B cell (primary cell): ENCODE measurements around the gene CRYBG2. TPM values are rescaled to one million over a fixed set of nuclear protein-coding genes. Genes with fewer than 3 reads are reported as not detected.

ENCODE experiments used
- ATAC-seq: fragments of 200-7000 bp; cut with Tn5 transposase; one replicate; pipeline ENCODE4 v1.10.0; 2021; ENCODE audit warnings: low read depth, mild to moderate bottlenecking, moderate number of reproducible peaks, moderate library complexity
- CTCF ChIA-PET: fragments of 350-600 bp; sonication (Branson Sonifier 250); formaldehyde crosslinking; loops from one replicate; lab custom pipeline; 2021; ENCODE audit warnings: antibody characterized with exemption, inconsistent platforms; lab: Charles Lee
- POLR2A ChIA-PET: fragments of 350-600 bp; sonication (Branson Sonifier 250); formaldehyde crosslinking; loops from one replicate; lab custom pipeline; 2021; ENCODE audit warnings: antibody characterized with exemption; lab: Charles Lee
- DNase-seq: peaks from one replicate; pipeline ENCODE4 v3.0.0; 2013
- H2AFZ ChIP-seq: 2 replicates; pipeline ENCODE4 v1.6.1; 2012; ENCODE audit warnings: mild to moderate bottlenecking, low read depth, low read length; ENCODE audit not compliant: insufficient read depth, poor library complexity, severe bottlenecking
- H3K27ac ChIP-seq, 2 donors: 1 replicate in 1 of 2; 2 replicates in 1 of 2; pipeline ENCODE4 v1.5.1; 2012 to 2013; ENCODE audit warnings: low read length in 2 of 2, mild to moderate bottlenecking in 2 of 2, moderate library complexity in 1 of 2
- H3K27me3 ChIP-seq, 4 experiments: fragments of 200-600 bp in 1 of 4; sonication (generic) in 1 of 4; replicated peaks in 1 of 4; 1 replicate in 2 of 4; 2 replicates in 2 of 4; pipeline versions ENCODE4 v1.6.1 to v1.7.0; 2013 to 2016; ENCODE audit warnings: low read length in 3 of 4, mild to moderate bottlenecking in 2 of 4, mixed read lengths in 1 of 4, moderate library complexity in 1 of 4; ENCODE audit not compliant: insufficient read depth in 4 of 4, control insufficient read depth in 3 of 4; ENCODE audit errors: control extremely low read depth in 1 of 4
- H3K36me3 ChIP-seq, 2 experiments: replicated peaks in 1 of 2; 1 replicate in 1 of 2; 2 replicates in 1 of 2; pipeline versions ENCODE4 v1.6.1 to v1.7.1; 2013; ENCODE audit warnings: low read length in 1 of 2; ENCODE audit not compliant: insufficient read depth in 2 of 2, control insufficient read depth in 1 of 2; ENCODE audit errors: control extremely low read depth in 1 of 2, extremely low read depth in 1 of 2
- H3K4me1 ChIP-seq, 2 donors: fragments of 200-600 bp in 1 of 2; sonication (generic) in 1 of 2; 1 replicate in 1 of 2; 2 replicates in 1 of 2; pipeline versions ENCODE4 v1.5.1 to v1.6.1; 2013 to 2017; ENCODE audit warnings: low read length in 2 of 2; ENCODE audit not compliant: control insufficient read depth in 2 of 2, insufficient read depth in 2 of 2
- H3K4me2 ChIP-seq: replicated peaks from 2 replicates; pipeline ENCODE3; 2012; ENCODE audit warnings: mild to moderate bottlenecking, low read depth, low read length; ENCODE audit not compliant: poor library complexity, severe bottlenecking
- H3K4me3 ChIP-seq, 5 experiments: fragments of 200-600 bp in 1 of 5; sonication (generic) in 1 of 5; 1 replicate in 3 of 5; 2 replicates in 2 of 5; pipeline versions ENCODE4 v1.5.1 to v1.7.0; 2011 to 2016; ENCODE audit warnings: low read length in 4 of 5, mild to moderate bottlenecking in 4 of 5, low read depth in 2 of 5, control low read depth in 1 of 5, moderate library complexity in 1 of 5; ENCODE audit not compliant: insufficient read depth in 1 of 5; ENCODE audit errors: control extremely low read depth in 1 of 5, extremely low read depth in 1 of 5
- H3K79me2 ChIP-seq: fragments of 200-600 bp; sonication (generic); one replicate; pipeline ENCODE4 v1.6.0; 2016; ENCODE audit warnings: low read length; ENCODE audit not compliant: control insufficient read depth, insufficient read depth
- H3K9ac ChIP-seq: fragments of 200-600 bp; sonication (generic); 2 replicates; pipeline ENCODE4 v1.6.1; 2017; ENCODE audit warnings: mild to moderate bottlenecking, low read length, moderate library complexity
- H3K9me3 ChIP-seq, 3 donors: one replicate each; pipeline versions ENCODE4 v1.6.1 to v1.7.1; 2013; ENCODE audit warnings: low read length in 2 of 3; ENCODE audit not compliant: control insufficient read depth in 2 of 3, insufficient read depth in 1 of 3; ENCODE audit errors: control extremely low read depth in 1 of 3
- H4K20me1 ChIP-seq: 2 replicates; pipeline ENCODE4 v1.6.0; 2012; ENCODE audit warnings: mild to moderate bottlenecking, low read length; ENCODE audit not compliant: insufficient read depth, control insufficient read depth, poor library complexity, severe bottlenecking
- H3K27ac Mint-ChIP-seq: one replicate; pipeline ENCODE4 v1.8.0; 2021; ENCODE audit warnings: mixed read lengths
- H3K27me3 Mint-ChIP-seq: one replicate; pipeline ENCODE4 v1.8.0; 2021; ENCODE audit warnings: mixed read lengths
- H3K4me1 Mint-ChIP-seq: one replicate; pipeline ENCODE4 v1.8.0; 2021; ENCODE audit warnings: mixed read lengths
- H3K4me3 Mint-ChIP-seq: one replicate; pipeline ENCODE4 v1.8.0; 2021; ENCODE audit warnings: mixed read lengths
- H3K9me3 Mint-ChIP-seq: one replicate; pipeline ENCODE4 v1.8.0; 2022; ENCODE audit warnings: mixed read lengths; ENCODE audit not compliant: insufficient read depth
- EZH2 ChIP-seq: IDR thresholded peaks from 2 replicates; pipeline ENCODE4 v1.6.1; 2012; ENCODE audit warnings: borderline replicate concordance, low read depth, mild to moderate bottlenecking, moderate library complexity, low read length; ENCODE audit not compliant: insufficient read depth, poor library complexity, severe bottlenecking
- WGBS: methylation state at CpG from one replicate; pipeline ENCODE4 v1.1.5; 2013; ENCODE audit warnings: missing lambda C conversion rate; ENCODE audit not compliant: insufficient coverage; 5-methylcytosine and 5-hydroxymethylcytosine counted together
- intact Hi-C: fragments of 100-400 bp; cut with micrococcal nuclease; formaldehyde crosslinking; loops from one replicate; pipeline ENCODE4 v1.10.0; 2022
- polyA plus RNA-seq: library from polyadenylated mRNA; depleted of rRNA; stranded (reverse); fragments of >200 nt; gene quantifications from 2 replicates; pipeline ENCODE4 v1.2.3, GENCODE V29; 2012
- total RNA-seq, 2 donors: library from RNA; stranded (reverse); fragments of 120-200 nt in 1 of 2; gene quantifications; 1 replicate in 1 of 2; 2 replicates in 1 of 2; pipeline versions ENCODE4 v1.2.3 to v1.2.4, GENCODE V29; 2013 to 2022
- TF ChIP-seq, protein P1 (sequence below): fragments of 200-600 bp; IDR thresholded peaks from one replicate; pipeline ENCODE4 v1.8.0; 2022; ENCODE audit warnings: antibody characterized with exemption, mild to moderate bottlenecking

The CRYBG2 gene
- total and polyA plus RNA-seq, 2 donors (not counting 1 experiment from before 2014, with no cell fraction given) = 3.3 to 5.3 TPM

DNA sequence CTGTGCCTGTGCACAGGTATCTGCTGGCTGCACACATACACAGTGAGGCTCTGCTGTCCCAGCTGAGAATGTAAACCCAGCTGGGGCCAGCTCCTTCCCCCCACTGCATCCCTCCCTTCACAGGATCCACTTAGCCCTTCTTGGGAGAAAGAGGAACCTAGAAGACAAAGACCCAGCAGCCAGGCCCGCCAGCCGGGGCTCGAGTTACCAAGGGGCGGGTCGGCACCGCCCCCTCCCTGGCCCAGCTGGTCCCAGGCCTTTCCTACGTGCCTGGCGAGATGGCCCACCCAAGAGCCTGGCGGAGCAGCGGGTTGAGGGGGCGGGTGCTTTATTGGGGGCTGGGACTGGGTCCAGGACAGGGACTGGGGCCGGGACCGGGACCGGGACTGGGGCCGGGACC, 72.0 kb downstream of the CRYBG2 start:
- CTCF ChIA-PET = interaction anchor here (0.5 to 26.4 kb wide), 2 partner anchors 37 to 342 kb away, joined by 3 to 1400 read pairs; partner anchors contain the start of genes CD52 and UBXN11
- ATAC-seq (no peak), DNase-seq (no peak)
- Histone ChIP-seq H3K27me3 (no peaks in the 10 kb centered on the region), H4K20me1 (peaks cover 22% of the 10 kb centered on the region), H3K4me3 (no peak overlapping the region), H2AFZ (no peak overlapping the region), H3K4me2 (peak overlapping the region; percentile 95), H3K79me2 (peaks cover 45% of the 10 kb centered on the region), H3K9me3 (no peaks in the 10 kb centered on the region), H3K4me1 (peaks cover 61 to 83% of the 10 kb centered on the region in 2 donors), H3K9ac (no peak overlapping the region), H3K27ac (peak overlapping the region in 1 of 2 donors; percentile 81), H3K36me3 (peaks cover 2 to 27% of the 10 kb centered on the region in 2 experiments)
- TF ChIP-seq, protein P1, sequence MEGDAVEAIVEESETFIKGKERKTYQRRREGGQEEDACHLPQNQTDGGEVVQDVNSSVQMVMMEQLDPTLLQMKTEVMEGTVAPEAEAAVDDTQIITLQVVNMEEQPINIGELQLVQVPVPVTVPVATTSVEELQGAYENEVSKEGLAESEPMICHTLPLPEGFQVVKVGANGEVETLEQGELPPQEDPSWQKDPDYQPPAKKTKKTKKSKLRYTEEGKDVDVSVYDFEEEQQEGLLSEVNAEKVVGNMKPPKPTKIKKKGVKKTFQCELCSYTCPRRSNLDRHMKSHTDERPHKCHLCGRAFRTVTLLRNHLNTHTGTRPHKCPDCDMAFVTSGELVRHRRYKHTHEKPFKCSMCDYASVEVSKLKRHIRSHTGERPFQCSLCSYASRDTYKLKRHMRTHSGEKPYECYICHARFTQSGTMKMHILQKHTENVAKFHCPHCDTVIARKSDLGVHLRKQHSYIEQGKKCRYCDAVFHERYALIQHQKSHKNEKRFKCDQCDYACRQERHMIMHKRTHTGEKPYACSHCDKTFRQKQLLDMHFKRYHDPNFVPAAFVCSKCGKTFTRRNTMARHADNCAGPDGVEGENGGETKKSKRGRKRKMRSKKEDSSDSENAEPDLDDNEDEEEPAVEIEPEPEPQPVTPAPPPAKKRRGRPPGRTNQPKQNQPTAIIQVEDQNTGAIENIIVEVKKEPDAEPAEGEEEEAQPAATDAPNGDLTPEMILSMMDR = no peak
- Mint-ChIP-seq H3K9me3 (no peaks in the 10 kb centered on the region), H3K27ac (peak overlapping the region; percentile 91), H3K27me3 (no peaks in the 10 kb centered on the region), H3K4me3 (peak overlapping the region; percentile 92), H3K4me1 (peaks cover 74% of the 10 kb centered on the region)
- 45% methylated on average over 15 of the region's 15 CpGs for WGBS
- intact Hi-C loops = loop anchor here (10.0 kb wide), 1 partner anchor 1893 kb away; the partner anchor contains the start of gene PTAFR
- POLR2A ChIA-PET = interaction anchor here (0.5 to 21.9 kb wide), 3 partner anchors 7 to 118 kb away, joined by 5 to 1239 read pairs (median 62); partner anchors contain the start of gene CD52

DNA sequence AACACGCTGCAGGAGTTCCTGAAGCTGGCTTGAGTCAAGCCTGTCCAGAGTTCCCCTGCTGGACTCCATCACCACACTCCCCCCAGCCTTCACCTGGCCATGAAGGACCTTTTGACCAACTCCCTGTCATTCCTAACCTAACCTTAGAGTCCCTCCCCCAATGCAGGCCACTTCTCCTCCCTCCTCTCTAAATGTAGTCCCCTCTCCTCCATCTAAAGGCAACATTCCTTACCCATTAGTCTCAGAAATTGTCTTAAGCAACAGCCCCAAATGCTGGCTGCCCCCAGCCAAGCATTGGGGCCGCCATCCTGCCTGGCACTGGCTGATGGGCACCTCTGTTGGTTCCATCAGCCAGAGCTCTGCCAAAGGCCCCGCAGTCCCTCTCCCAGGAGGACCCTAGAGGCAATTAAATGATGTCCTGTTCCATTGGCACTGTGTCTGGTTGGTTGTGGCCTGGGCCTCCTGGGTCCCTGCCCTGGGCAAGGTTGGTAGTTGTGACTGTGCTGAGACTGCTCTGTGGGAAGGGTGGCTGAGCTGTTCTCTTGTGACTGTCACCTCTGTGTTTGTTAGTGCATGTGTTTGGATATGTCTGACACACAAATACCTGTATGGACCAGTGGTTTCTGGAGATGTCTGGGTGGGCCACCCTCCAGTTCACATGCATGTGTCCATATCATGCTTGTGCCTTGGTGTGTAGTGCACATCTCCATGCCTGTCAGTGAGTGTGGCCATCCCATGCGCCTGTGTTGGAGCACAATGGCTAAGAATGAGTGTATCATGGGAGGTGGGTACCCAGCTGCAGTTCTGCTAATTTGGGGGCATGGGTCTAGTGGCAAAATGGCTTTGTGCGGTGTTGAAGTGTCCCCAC, 72.6 kb downstream of the CRYBG2 start:
- ATAC-seq (no peak), DNase-seq (no peak)
- H3K4me2 ChIP-seq = peak overlapping the region; percentile 95
- Mint-ChIP-seq H3K27me3 (no peaks in the 10 kb centered on the region), H3K4me1 (peaks cover 76% of the 10 kb centered on the region), H3K27ac (peak overlapping the region; percentile 91), H3K9me3 (no peaks in the 10 kb centered on the region), H3K4me3 (peak overlapping the region; percentile 92)
- peaks cover 60 to 83% of the 10 kb centered on the region in 2 donors for H3K4me1 ChIP-seq
- H2AFZ ChIP-seq = no peak overlapping the region
- H3K79me2 ChIP-seq = peaks cover 43% of the 10 kb centered on the region
- CTCF ChIA-PET = interaction anchor here (0.5 to 26.4 kb wide), 4 partner anchors 6 to 342 kb away, joined by 3 to 1400 read pairs (median 84); partner anchors contain the start of genes CD52 and UBXN11
- TF ChIP-seq EZH2 = no peak
- TF ChIP-seq, protein P1 = no peak
- H3K27ac ChIP-seq = peak overlapping the region in 1 of 2 donors; percentile 81
- intact Hi-C loops = loop anchor here (10.0 kb wide), 1 partner anchor 1893 kb away; the partner anchor contains the start of gene PTAFR
- peak overlapping the region in 3 of 5 experiments; percentile 83 to 93 (median 92) for H3K4me3 ChIP-seq
- peaks cover 22% of the 10 kb centered on the region for H4K20me1 ChIP-seq
- H3K9ac ChIP-seq = peak overlapping the region; percentile 80
- no peaks in the 10 kb centered on the region for H3K27me3 ChIP-seq
- 100% methylated on average over 5 of the region's 5 CpGs for WGBS
- peaks cover 2 to 29% of the 10 kb centered on the region in 2 experiments for H3K36me3 ChIP-seq
- no peaks in the 10 kb centered on the region for H3K9me3 ChIP-seq
- POLR2A ChIA-PET = interaction anchor here (0.5 to 21.9 kb wide), 4 partner anchors 8 to 119 kb away, joined by 3 to 1239 read pairs (median 34); partner anchors contain the start of gene CD52
